Suppressor macrophage treated with lipopolysaccharide for 4 hours (primary cell): ENCODE data around the gene CSNK1E.

ENCODE experiments used
- DNase-seq: peaks from one replicate; pipeline ENCODE4 v3.0.0-alpha.2; 2020

Gene CSNK1E

GRCh38 chr22:38247713-38248112, 69.5 kb downstream of the CSNK1E start:
- no peak for DNase-seq

- DNase-seq = no peak
Observed at GRCh38 chr22:38246692-38247091, 70.5 kb downstream of the CSNK1E start.

GRCh38 chr22:38246046-38246658, 71.1 kb downstream of the CSNK1E start:
- no peak for DNase-seq

- DNase-seq = no peak
Observed at GRCh38 chr22:38244106-38244505, 73.1 kb downstream of the CSNK1E start.

GRCh38 chr22:38243007-38243765, 74.0 kb downstream of the CSNK1E start:
- DNase-seq = no peak

GRCh38 chr22:38240734-38241252, 76.4 kb downstream of the CSNK1E start:
- DNase-seq = no peak
